ENCODE results near the gene MNT. TPM values are rescaled to one million over a fixed set of nuclear protein-coding genes. Genes with fewer than 3 reads are reported as not detected.
A peak's percentile ranks its signal among the peaks of the same experiment; 100 is the strongest.

The MNT gene
- polyA plus RNA-seq, 1 experiment, result 3.1 TPM

DNA sequence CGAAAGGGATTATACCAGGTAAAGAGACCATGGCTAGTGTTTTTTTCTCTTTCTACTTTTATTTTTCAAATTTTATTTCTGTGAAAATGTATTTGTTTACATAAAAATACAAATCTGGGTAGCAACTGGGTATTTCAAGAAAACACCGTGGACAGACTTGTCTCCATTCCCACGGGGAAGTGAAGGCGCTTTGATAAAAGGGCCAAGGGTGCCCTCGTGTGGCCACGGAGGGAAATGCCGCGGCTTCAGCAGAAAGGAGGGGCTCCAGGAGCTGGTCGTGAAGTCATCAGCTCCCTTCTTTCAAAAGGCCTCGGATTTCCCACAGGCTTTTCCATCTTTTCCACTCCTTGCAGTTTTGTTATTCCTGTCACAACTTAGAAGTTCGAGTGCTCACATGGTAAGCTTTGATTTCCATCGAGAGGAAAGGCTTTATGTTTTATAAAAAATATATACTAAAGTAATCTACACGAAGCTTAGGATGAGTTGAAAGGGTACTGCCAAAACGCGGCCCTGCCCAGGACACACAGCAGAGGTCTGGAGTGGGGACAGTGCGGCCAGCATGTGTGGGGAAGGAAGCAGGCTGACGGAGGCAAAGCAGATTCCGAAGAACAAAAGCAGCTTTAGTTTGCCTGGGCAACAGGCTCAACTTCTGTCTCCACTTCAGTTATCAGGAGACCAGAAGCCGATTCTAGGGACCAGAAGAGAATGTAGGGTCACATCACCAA is 15.3 kb upstream of the MNT start:
- DNase-seq (ENCODE audit: low read depth), result peak; percentile 63
- TF ChIP-seq, protein P1, sequence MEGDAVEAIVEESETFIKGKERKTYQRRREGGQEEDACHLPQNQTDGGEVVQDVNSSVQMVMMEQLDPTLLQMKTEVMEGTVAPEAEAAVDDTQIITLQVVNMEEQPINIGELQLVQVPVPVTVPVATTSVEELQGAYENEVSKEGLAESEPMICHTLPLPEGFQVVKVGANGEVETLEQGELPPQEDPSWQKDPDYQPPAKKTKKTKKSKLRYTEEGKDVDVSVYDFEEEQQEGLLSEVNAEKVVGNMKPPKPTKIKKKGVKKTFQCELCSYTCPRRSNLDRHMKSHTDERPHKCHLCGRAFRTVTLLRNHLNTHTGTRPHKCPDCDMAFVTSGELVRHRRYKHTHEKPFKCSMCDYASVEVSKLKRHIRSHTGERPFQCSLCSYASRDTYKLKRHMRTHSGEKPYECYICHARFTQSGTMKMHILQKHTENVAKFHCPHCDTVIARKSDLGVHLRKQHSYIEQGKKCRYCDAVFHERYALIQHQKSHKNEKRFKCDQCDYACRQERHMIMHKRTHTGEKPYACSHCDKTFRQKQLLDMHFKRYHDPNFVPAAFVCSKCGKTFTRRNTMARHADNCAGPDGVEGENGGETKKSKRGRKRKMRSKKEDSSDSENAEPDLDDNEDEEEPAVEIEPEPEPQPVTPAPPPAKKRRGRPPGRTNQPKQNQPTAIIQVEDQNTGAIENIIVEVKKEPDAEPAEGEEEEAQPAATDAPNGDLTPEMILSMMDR (IDR thresholded peaks at IDR 0.05; ENCODE audit: insufficient read depth, low read depth, low read length), result peak; percentile 94
- POLR2A ChIA-PET, result no interaction called here

DNA sequence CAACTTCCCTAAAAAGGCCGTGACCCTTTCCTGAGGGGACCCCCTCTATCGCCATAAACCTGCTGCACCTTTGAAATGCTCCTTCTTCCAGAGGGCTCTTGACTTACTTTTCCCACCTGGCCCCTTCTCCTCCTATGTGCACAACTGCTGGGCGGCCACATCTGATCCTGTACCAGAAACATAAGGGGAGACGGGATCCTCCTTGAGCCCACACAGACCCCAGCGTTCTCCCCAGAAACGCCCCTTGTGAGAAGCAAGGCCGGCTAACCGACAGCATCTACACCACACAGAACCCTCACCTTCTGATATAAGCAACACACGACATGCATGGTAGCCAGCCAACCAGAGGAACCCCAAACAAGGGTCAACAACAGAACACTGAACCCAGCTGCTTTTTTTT is 14.2 kb upstream of the MNT start:
- Histone ChIP-seq H3K36me3 (ENCODE audit: control insufficient read depth, insufficient read depth, low read length) (peaks cover 9% of the 10 kb centered on the region), H3K27me3 (ENCODE audit: control insufficient read depth, insufficient read depth, low read length) (no peaks in the 10 kb centered on the region), H3K4me3 (ENCODE audit: low read depth, low read length) (no peak overlapping the region)
- DNase-seq (ENCODE audit: low read depth), result no peak
- TF ChIP-seq, protein P1 (IDR thresholded peaks at IDR 0.05; ENCODE audit: insufficient read depth, low read depth, low read length), result no peak
- POLR2A ChIA-PET, result interaction anchor here (0.6 kb wide), 1 partner anchor 95 kb away, joined by 9 read pairs; no protein-coding TSS in a partner anchor
- CTCF ChIA-PET, result interaction anchor here (0.9 to 10.3 kb wide), 10 partner anchors 8 to 170 kb away, joined by 3 to 356 read pairs (median 8); partner anchors contain the start of gene TSR1

More for the DNA sequence above, 15.3 kb upstream of the MNT start:
- CTCF ChIA-PET, result interaction anchor here (0.6 to 10.3 kb wide), 31 partner anchors 9 to 363 kb away, joined by 3 to 356 read pairs (median 4); partner anchors contain the start of gene TSR1
- Histone ChIP-seq H3K27me3 (ENCODE audit: control insufficient read depth, insufficient read depth, low read length) (no peaks in the 10 kb centered on the region), H3K36me3 (ENCODE audit: control insufficient read depth, insufficient read depth, low read length) (peaks cover 11% of the 10 kb centered on the region), H3K4me3 (ENCODE audit: low read depth, low read length) (no peak overlapping the region)

DNA sequence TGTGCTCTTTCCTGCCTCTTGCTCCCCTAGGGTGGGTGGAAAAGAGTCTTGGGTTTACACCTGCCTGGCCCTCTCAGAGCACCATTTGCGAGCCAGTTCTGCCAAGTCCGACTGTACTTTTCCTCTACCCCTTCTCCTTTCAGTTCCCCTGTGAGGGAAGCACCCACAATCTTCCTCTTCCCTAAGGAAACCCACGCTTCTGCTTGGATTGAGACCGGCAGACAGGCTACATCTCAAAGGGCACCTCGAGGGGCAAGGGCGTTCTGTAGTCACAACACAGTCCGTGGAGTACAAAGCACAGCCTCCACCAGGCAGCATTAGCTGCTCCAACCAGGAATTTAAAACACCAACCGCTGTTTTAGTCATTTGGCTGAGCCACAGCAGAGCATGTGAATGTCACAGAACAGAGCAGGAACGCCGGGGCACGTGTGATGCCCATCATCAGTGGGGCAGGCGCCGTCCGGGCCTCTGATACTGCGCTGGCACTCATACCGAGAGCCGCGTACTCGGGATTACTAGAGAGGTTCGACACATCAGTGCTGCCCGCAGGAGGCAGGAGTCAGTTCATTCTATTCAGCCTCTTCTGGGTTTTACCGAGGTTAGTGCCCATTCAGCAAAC is 13.7 kb upstream of the MNT start:
- ChIA-PET CTCF (interaction anchor here (3.7 to 10.3 kb wide), 2 partner anchors 30 to 170 kb away, joined by 9 to 356 read pairs; no protein-coding TSS in a partner anchor), POLR2A (no interaction called here)
- H3K36me3 ChIP-seq (ENCODE audit: control insufficient read depth, insufficient read depth, low read length), result peaks cover 6% of the 10 kb centered on the region; the same call in 1 of the 2 replicates
- H3K27me3 ChIP-seq (ENCODE audit: control insufficient read depth, insufficient read depth, low read length), result no peaks in the 10 kb centered on the region
- no peak overlapping the region for H3K4me3 ChIP-seq (ENCODE audit: low read depth, low read length)
- TF ChIP-seq, protein P1 (IDR thresholded peaks at IDR 0.05; ENCODE audit: insufficient read depth, low read depth, low read length), result no peak
- no peak for DNase-seq (ENCODE audit: low read depth)

DNA sequence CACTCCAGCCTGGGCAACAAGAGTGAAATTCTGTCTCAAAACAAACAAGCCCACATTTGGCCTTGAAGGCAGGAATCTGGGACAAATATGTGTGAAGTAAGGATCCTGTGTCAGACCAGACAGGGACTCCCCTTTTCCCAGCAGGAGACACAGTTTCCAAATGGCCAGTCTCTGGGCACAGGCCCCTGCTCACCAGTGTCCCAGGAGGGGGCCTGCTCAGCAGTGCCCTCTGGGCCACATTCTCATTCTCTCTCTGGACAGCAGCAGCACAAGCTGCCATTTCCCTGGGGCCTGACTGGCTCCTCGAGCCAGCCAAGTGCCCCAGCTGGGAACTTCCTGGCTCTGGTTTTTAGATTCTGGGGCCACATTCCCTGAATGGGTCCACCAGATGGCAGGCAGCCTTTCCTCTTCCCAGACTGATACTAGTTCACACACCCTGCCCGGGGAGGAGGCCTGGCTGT is 11.7 kb upstream of the MNT start:
- DNase-seq (ENCODE audit: low read depth), result no peak
- no peak overlapping the region for H3K4me3 ChIP-seq (ENCODE audit: low read depth, low read length)
- H3K36me3 ChIP-seq (ENCODE audit: control insufficient read depth, insufficient read depth, low read length), result peaks cover 2% of the 10 kb centered on the region; the same call in 1 of the 2 replicates
- TF ChIP-seq, protein P1 (IDR thresholded peaks at IDR 0.05; ENCODE audit: insufficient read depth, low read depth, low read length), result peak; percentile 43; the same call in 1 of the 2 replicates
- CTCF ChIA-PET, result interaction anchor here (1.3 to 10.3 kb wide), 4 partner anchors 28 to 168 kb away, joined by 3 to 356 read pairs (median 4); partner anchors contain the start of gene SMG6
- H3K27me3 ChIP-seq (ENCODE audit: control insufficient read depth, insufficient read depth, low read length), result no peaks in the 10 kb centered on the region
- POLR2A ChIA-PET, result no interaction called here

DNA sequence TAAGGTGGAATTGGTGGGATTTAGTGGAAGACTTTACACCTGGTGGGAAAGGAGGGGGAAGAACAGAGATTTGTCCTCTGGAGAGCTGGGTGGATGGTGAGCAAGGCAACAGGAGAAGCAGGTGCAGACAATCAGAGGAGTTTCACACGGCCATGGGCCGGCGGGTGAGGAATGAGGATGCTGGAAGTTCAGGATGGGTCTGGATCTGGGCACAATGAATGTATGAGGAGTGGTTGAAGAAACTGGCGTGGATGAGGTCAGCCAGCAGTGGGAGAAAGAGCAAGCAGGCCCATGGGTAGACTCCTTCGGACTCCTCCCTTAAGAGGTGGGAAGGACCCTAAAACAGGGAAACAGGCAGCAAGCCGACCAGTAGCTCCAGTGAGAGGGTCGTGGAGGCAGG is 10.1 kb upstream of the MNT start:
- TF ChIP-seq, protein P1 (IDR thresholded peaks at IDR 0.05; ENCODE audit: insufficient read depth, low read depth, low read length), result no peak
- no peaks in the 10 kb centered on the region for H3K27me3 ChIP-seq (ENCODE audit: control insufficient read depth, insufficient read depth, low read length)
- CTCF ChIA-PET, result interaction anchor here (1.0 to 10.3 kb wide), 3 partner anchors 26 to 40 kb away, joined by 3 to 356 read pairs (median 3); no protein-coding TSS in a partner anchor
- POLR2A ChIA-PET, result no interaction called here
- DNase-seq (ENCODE audit: low read depth), result no peak
- no peak overlapping the region for H3K4me3 ChIP-seq (ENCODE audit: low read depth, low read length)
- H3K36me3 ChIP-seq (ENCODE audit: control insufficient read depth, insufficient read depth, low read length), result peaks cover 2% of the 10 kb centered on the region; the same call in 1 of the 2 replicates

Measured in BJ (cell line).